GM21390 (cell line): ENCODE data around the gene SLC6A17.

Experiments
- ATAC-seq: cut with Tn5 transposase; IDR thresholded peaks from one replicate; pipeline ENCODE4 v1.9.1; 2021; ENCODE audit not compliant: unreplicated experiment

SLC6A17 gene

GRCh38 chr1:110200666-110201065 lies 50.4 kb downstream of the SLC6A17 start:
- no peak for ATAC-seq

- no peak for ATAC-seq
These were observed 51.0 kb downstream of the SLC6A17 start for GRCh38 chr1:110201157-110201825.

GRCh38 chr1:110203021-110203661 lies 52.8 kb downstream of the SLC6A17 start:
- ATAC-seq: no peak

- ATAC-seq: no peak
These were observed 54.9 kb downstream of the SLC6A17 start for GRCh38 chr1:110205156-110205555.

- no peak for ATAC-seq
These were observed 55.4 kb downstream of the SLC6A17 start for GRCh38 chr1:110205591-110206155.

GRCh38 chr1:110206261-110206920 lies 56.1 kb downstream of the SLC6A17 start:
- no peak for ATAC-seq

- no peak for ATAC-seq
These were observed 57.5 kb downstream of the SLC6A17 start for GRCh38 chr1:110207831-110208230.

- no peak for ATAC-seq
These were observed 58.8 kb downstream of the SLC6A17 start for GRCh38 chr1:110208916-110209645.

GRCh38 chr1:110209715-110210603 lies 59.7 kb downstream of the SLC6A17 start, which contains the start of gene KCNC4:
Gene KCNC4, plus strand, starts transcription at chr1:110210314. Its CDS starts 1,186 bp downstream, at chr1:110211500.
- peak; percentile 75 for ATAC-seq

GRCh38 chr1:110210604-110211495 lies 60.6 kb downstream of the SLC6A17 start:
- peak; percentile 9 for ATAC-seq

GRCh38 chr1:110211496-110212168 lies 61.3 kb downstream of the SLC6A17 start:
- ATAC-seq: no peak

- ATAC-seq: no peak
These were observed 62.2 kb downstream of the SLC6A17 start for GRCh38 chr1:110212169-110213142.

- no peak for ATAC-seq
These were observed 62.8 kb downstream of the SLC6A17 start for GRCh38 chr1:110213143-110213540.

- ATAC-seq: no peak
These were observed 64.4 kb downstream of the SLC6A17 start for GRCh38 chr1:110214454-110215404.

GRCh38 chr1:110215621-110216515 lies 65.6 kb downstream of the SLC6A17 start:
- ATAC-seq: no peak
